ENCODE measurements around the gene CDK10. TPM values are rescaled to one million over a fixed set of nuclear protein-coding genes. Genes with fewer than 3 reads are reported as not detected.

Gene CDK10
- total and polyA plus RNA-seq, 9 of the 15 experiments (the other 6 are each of a cell fraction or from before 2014, with no cell fraction given) = 2.0 to 85.1 (median 40.1) TPM

DNA sequence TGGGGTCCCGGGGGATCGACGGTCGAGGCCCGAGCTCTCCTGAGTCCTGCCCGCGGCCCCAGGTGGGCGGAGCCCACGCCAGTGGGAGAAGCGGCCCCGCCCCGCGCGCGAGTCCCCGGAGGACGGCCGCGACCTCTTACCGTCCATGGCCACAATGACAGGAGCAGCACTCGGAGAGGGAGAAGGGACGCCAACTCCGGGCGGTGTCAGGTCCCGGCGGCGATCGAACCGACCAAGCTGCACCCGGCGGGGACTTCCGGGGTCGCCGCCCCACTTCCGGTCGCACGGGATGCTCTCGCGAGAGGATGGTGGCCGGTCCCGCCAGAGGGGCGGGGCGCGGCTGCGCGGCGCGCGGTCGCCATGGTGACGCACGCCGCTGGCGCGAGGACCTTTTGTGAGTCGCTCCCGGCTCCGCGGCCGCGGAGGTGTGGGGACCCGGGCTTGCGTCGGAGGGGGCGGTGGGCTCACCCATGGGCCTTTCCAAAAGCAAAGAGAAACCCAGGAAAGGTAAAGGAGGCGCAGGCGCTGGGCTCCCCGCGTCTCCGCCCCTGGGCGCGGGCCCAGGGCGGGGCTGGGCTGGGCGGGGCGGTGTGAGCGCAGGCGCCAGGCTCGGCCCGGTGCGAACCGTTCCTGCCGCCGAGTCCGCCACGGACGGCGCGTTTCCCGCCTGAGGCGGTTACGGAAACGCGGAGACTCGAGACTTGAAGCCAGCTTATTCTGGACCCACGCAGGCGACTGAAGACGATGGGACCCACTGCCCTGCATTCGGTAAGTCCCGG, 28.9 kb upstream of the CDK10 start, which contains the start of the genes CHMP1A and SPATA33 (continued):
- TF ChIP-seq, protein P1, sequence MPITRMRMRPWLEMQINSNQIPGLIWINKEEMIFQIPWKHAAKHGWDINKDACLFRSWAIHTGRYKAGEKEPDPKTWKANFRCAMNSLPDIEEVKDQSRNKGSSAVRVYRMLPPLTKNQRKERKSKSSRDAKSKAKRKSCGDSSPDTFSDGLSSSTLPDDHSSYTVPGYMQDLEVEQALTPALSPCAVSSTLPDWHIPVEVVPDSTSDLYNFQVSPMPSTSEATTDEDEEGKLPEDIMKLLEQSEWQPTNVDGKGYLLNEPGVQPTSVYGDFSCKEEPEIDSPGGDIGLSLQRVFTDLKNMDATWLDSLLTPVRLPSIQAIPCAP (CRISPR knock-in tag; IDR thresholded peaks at IDR 0.05; ENCODE audit: borderline replicate concordance) = no peak
- TF ChIP-seq, protein P2, sequence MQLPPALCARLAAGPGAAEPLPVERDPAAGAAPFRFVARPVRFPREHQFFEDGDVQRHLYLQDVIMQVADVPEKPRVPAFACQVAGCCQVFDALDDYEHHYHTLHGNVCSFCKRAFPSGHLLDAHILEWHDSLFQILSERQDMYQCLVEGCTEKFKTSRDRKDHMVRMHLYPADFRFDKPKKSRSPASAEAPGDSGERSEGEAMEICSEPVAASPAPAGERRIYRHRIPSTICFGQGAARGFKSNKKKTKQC (CRISPR knock-in tag; IDR thresholded peaks at IDR 0.05) = peak; percentile 54; the same call in 1 of the 2 replicates
- no peak for TF ChIP-seq TOE1 (IDR thresholded peaks at IDR 0.05; ENCODE audit: borderline replicate concordance)
- no peak for TF ChIP-seq TOE1 (CRISPR knock-in tag; IDR thresholded peaks at IDR 0.05; ENCODE audit: borderline replicate concordance, low read depth)
- peak; percentile 25; the same call in 1 of the 2 replicates for TF ChIP-seq ZBTB17 (CRISPR knock-in tag; IDR thresholded peaks at IDR 0.05)
- TF ChIP-seq ZNF140 (CRISPR knock-in tag; IDR thresholded peaks at IDR 0.05) = no peak
- peak; percentile 76; the same call in 1 of the 2 replicates for TF ChIP-seq EP400 (IDR thresholded peaks at IDR 0.05)
- TF ChIP-seq, protein P3, sequence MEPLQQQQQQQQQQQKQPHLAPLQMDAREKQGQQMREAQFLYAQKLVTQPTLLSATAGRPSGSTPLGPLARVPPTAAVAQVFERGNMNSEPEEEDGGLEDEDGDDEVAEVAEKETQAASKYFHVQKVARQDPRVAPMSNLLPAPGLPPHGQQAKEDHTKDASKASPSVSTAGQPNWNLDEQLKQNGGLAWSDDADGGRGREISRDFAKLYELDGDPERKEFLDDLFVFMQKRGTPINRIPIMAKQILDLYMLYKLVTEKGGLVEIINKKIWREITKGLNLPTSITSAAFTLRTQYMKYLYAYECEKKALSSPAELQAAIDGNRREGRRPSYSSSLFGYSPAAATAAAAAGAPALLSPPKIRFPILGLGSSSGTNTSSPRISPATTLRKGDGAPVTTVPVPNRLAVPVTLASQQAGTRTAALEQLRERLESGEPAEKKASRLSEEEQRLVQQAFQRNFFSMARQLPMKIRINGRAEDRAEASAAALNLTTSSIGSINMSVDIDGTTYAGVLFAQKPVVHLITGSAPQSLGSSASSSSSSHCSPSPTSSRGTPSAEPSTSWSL (CRISPR knock-in tag; IDR thresholded peaks at IDR 0.05; ENCODE audit: borderline replicate concordance) = 0 out of 2 replicates have a peak, but pooled peaks have one; percentile 39
- no peak for TF ChIP-seq ZNF444 (CRISPR knock-in tag; IDR thresholded peaks at IDR 0.05)
- TF ChIP-seq TAF7 (tag; IDR thresholded peaks at IDR 0.05) = peak; percentile 69; the same call in 1 of the 2 replicates
- TF ChIP-seq RBM22 (IDR thresholded peaks at IDR 0.05; ENCODE audit: low read depth, low read length, poor library complexity, severe bottlenecking) = peak; percentile 92
- TF ChIP-seq POLR2G (IDR thresholded peaks at IDR 0.05; ENCODE audit: low read depth, low read length) = peak; percentile 92
